ENCODE measurements around the gene ATP11A.

Gene ATP11A

DNA sequence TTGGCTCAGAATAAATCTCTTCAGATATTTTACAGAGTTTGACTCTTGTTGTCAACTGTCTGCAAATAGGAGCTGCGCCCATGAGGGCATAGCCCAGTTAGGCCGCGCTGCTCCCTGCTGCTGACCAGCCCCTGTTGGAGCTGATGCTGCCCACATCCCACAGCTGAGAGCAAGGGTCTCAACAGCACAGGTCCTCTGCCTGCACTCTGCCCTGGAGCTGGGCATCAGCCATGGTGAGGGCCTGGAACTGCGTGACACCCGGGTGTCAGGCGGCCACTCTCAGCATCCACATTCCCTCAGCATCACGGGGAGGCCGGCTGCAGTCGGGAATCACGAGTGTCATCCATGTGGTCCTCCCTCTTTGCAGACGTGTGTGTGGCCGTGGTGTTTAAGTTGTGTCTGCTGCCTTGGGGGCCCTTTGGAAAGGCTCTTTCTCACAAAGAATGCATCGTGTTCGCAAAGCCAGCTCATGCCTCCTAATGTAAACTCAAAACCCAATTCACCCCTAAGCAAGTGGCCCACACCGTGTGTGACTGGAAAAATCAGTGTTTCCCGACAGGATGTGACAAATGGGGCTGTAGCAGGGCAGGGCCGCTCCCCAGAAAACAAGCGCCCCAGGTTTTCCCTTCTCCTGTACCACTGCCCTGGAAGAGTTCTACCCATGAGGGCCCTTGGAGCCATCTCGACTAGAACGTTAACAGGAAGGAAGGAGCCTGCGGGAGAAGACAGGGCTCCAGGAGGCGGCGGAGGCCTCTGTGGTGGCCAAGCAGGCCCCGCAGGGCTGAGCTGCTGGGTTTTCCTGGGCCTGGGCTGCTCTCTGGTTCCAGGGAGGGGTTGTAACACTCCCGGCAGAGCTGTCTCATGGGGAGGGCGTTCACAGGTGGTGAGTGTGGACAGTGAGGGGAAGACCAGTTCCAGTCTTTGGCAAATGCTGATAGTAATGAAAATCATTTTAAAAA is 20.3 kb downstream of the ATP11A start:
- no peak overlapping the region for H3K4me3 ChIP-seq (ENCODE audit: insufficient read depth, low read depth, low read length, poor library complexity, severe bottlenecking)
- H3K27me3 ChIP-seq (replicated peaks; ENCODE audit: control insufficient read depth, insufficient read depth, low read length, poor library complexity, severe bottlenecking): no peaks in the 10 kb centered on the region
- no peak for DNase-seq
- no peaks in the 10 kb centered on the region for H3K36me3 ChIP-seq (ENCODE audit: control insufficient read depth, insufficient read depth, low read length)
- H3K27ac ChIP-seq (ENCODE audit: insufficient read depth, low read length, poor library complexity, severe bottlenecking): no peak overlapping the region
- no peaks in the 10 kb centered on the region for H3K9me3 ChIP-seq (ENCODE audit: control insufficient read depth, low read length)
- no peaks in the 10 kb centered on the region for H3K4me1 ChIP-seq (ENCODE audit: control insufficient read depth, insufficient read depth, low read length, poor library complexity, severe bottlenecking)

DNA sequence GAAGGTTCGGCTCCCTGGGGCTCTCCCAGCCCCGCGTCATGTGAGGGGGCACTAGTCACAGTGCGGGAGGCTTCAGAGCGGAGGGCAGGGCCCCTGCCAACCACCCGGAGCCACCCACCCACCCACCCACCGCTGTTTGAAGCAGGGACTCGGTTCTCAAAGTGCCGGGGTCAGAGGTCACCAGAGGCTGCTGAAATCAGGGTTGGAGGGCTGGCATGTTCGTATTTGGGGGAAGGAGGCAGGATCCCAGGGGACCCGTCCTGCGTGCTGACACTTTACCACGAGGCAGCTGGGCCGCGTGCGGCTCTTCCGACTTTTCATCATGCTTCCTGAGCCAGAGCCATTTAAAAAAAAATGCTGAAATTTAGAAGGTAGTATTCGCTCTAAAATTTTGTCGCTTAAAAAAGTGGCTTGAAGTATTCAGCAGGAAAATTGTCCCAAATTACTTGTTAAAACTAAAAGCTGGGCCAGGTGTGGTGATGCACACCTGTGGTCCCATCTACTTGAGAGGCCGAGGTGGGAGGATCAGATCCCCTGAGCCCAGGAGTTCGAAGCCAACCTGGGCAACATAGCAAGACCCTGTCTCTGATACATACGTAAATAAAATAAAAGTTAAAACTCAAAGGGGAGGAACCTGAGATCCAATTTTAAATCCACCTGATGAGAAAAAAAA is 21.2 kb downstream of the ATP11A start:
- Histone ChIP-seq H3K9me3 (ENCODE audit: control insufficient read depth, low read length) (no peaks in the 10 kb centered on the region), H3K27me3 (replicated peaks; ENCODE audit: control insufficient read depth, insufficient read depth, low read length, poor library complexity, severe bottlenecking) (no peaks in the 10 kb centered on the region), H3K27ac (ENCODE audit: insufficient read depth, low read length, poor library complexity, severe bottlenecking) (no peak overlapping the region), H3K4me3 (ENCODE audit: insufficient read depth, low read depth, low read length, poor library complexity, severe bottlenecking) (no peak overlapping the region), H3K36me3 (ENCODE audit: control insufficient read depth, insufficient read depth, low read length) (no peaks in the 10 kb centered on the region), H3K4me1 (ENCODE audit: control insufficient read depth, insufficient read depth, low read length, poor library complexity, severe bottlenecking) (no peaks in the 10 kb centered on the region)
- no peak for DNase-seq

DNA sequence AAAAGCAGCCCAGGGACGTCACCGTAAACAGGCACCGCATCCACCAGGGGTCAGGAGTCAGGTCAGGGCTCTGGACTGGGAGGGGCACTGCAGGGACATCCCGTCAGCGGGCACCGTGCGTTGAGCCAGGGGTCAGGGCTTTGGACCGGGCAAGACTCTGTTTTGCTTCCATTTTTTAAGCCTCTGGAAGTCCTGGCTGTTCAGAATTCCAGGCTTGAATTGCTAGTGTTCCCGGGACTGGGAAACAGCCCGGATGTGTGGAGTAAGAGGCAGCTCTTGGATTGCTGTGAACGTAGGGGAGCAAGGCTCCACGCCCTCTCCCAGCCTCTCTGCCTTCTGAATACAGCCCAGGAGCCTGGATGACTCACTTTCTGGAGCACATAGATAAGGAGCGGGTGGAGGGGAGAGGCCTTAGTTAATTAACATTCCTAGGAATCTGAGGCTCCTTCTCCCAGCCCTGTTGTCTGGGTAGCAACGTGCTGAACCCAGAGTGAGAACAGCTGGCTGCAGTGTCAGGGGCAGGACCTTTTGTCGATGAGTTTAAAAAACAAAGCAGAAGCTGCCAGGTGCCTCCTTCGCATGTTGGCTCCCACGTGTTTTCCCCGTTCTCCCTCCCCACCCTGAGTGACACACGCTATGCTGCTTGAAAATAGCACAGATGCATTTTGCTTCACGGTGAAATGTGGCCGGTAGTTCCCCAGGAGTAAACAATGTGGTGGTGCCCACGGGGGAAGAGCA is 21.9 kb downstream of the ATP11A start:
- no peak for DNase-seq
- no peaks in the 10 kb centered on the region for H3K9me3 ChIP-seq (ENCODE audit: control insufficient read depth, low read length)
- H3K27me3 ChIP-seq (replicated peaks; ENCODE audit: control insufficient read depth, insufficient read depth, low read length, poor library complexity, severe bottlenecking): no peaks in the 10 kb centered on the region
- no peaks in the 10 kb centered on the region for H3K4me1 ChIP-seq (ENCODE audit: control insufficient read depth, insufficient read depth, low read length, poor library complexity, severe bottlenecking)
- no peak overlapping the region for H3K27ac ChIP-seq (ENCODE audit: insufficient read depth, low read length, poor library complexity, severe bottlenecking)
- H3K4me3 ChIP-seq (ENCODE audit: insufficient read depth, low read depth, low read length, poor library complexity, severe bottlenecking): no peak overlapping the region
- no peaks in the 10 kb centered on the region for H3K36me3 ChIP-seq (ENCODE audit: control insufficient read depth, insufficient read depth, low read length)

DNA sequence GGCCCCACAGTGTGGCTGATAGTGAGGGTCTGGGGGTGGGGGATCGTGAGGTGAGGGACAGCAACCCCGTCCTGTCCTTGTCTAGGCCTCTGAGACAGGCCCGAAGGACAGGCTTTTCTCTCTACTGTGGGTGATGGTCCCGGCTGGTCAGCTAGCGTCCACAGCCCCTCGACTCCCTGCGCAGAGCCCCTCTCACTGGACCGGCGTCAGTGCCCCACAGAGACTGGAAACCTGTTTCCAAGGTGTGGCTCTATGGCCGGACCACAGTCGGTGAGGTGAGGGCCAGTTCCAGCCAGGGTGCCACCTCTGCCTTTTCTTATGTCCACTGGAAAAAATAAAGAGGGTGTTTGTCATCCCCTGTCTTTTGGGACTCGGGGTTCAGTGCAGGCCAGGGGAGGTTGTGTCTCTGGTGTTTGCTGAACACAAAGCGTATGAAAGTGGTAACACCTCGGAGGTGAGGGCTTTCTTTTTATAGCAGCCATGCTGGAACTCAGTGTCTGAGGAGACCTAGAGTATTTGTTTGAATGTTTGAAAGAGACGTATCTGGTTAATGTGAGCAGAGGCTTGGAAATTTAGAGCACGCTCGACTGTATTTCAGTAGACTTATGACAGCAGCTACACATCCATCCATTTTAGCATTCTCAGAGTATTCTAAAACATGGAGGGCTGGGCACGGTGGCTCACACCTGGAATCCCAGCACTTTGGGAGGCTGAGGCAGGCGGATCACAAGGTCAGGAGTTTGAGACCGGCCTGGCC is 22.8 kb downstream of the ATP11A start:
- Histone ChIP-seq H3K4me1 (ENCODE audit: control insufficient read depth, insufficient read depth, low read length, poor library complexity, severe bottlenecking) (no peaks in the 10 kb centered on the region), H3K27ac (ENCODE audit: insufficient read depth, low read length, poor library complexity, severe bottlenecking) (no peak overlapping the region), H3K9me3 (ENCODE audit: control insufficient read depth, low read length) (no peaks in the 10 kb centered on the region), H3K36me3 (ENCODE audit: control insufficient read depth, insufficient read depth, low read length) (no peaks in the 10 kb centered on the region), H3K27me3 (replicated peaks; ENCODE audit: control insufficient read depth, insufficient read depth, low read length, poor library complexity, severe bottlenecking) (no peaks in the 10 kb centered on the region), H3K4me3 (ENCODE audit: insufficient read depth, low read depth, low read length, poor library complexity, severe bottlenecking) (no peak overlapping the region)
- DNase-seq: no peak

DNA sequence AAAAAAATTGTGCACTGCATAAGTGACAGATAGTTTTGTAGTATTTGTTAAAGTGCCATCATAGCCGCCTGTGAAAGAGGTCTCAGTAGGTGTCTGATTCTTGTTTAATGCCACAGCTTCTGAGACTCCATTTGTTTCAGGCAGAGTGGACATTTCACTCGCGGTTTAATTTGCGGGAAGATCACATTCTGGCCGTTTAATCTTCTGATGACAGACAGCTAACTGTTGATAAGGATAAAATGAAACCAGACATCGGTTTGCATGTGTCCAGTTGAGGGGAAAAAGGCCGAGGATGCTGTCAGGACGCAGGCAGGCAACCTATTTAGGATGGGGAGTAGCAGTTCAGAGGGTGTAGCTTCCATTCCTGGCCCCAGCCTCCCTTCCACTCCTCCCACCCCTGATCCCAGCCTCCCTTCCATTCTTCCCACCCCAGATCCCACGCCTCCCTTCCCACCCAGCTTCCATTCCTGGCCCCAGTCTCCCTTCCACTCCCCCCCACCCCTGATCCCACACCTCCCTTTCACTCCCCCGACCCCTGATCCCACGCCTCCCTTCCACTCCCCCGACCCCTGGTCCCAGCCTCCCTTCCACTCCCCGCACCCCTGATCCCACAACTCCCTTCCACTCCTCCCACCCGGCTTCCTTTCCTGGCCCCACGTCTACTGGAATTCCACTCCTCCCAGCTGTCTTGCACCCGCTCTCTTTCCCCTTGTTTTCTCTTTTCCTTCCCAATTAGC is 23.8 kb downstream of the ATP11A start:
- Histone ChIP-seq H3K36me3 (ENCODE audit: control insufficient read depth, insufficient read depth, low read length) (no peaks in the 10 kb centered on the region), H3K27ac (ENCODE audit: insufficient read depth, low read length, poor library complexity, severe bottlenecking) (no peak overlapping the region), H3K4me1 (ENCODE audit: control insufficient read depth, insufficient read depth, low read length, poor library complexity, severe bottlenecking) (no peaks in the 10 kb centered on the region), H3K27me3 (replicated peaks; ENCODE audit: control insufficient read depth, insufficient read depth, low read length, poor library complexity, severe bottlenecking) (no peaks in the 10 kb centered on the region), H3K4me3 (ENCODE audit: insufficient read depth, low read depth, low read length, poor library complexity, severe bottlenecking) (no peak overlapping the region), H3K9me3 (ENCODE audit: control insufficient read depth, low read length) (no peaks in the 10 kb centered on the region)
- DNase-seq: no peak

DNA sequence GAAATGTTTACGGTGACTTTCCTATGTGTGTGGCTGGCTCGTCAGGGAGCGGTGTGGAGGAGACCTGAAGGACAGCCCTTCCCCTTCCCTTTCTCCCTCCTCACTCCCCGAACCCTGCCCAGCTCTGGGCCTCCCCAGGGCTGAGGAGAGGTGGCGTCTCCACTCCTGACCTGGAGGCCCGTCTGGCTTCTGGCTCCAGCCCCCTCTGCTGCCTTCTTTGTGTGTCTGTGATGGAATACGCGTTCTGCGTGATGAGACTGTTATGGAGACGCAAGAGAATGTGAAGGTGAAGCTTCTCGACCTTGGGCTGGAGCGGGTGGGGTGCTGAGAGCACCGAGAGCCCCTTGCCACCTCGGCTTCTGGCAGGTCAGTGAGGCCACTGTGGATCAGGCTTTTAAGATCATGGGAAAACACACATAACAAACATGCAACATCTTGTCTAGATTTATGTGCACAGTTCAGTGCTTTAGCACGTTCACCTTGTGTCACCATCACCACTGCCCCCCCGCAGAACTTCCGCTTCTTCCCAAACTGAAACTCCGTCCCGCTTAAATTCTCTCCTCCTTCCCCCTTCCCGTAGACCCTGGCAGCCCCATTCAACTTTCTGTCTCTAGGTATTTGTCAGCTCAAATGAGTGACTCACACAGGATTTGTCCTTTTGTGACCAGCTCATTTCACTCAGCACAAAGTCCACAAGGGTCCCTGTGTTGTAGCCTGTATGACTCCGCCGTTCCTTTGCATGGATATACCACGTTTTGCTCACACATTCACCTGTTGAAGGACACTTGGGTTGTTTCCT is 24.7 kb downstream of the ATP11A start:
- H3K4me3 ChIP-seq (ENCODE audit: insufficient read depth, low read depth, low read length, poor library complexity, severe bottlenecking): no peak overlapping the region
- H3K27me3 ChIP-seq (replicated peaks; ENCODE audit: control insufficient read depth, insufficient read depth, low read length, poor library complexity, severe bottlenecking): no peaks in the 10 kb centered on the region
- no peak overlapping the region for H3K27ac ChIP-seq (ENCODE audit: insufficient read depth, low read length, poor library complexity, severe bottlenecking)
- H3K9me3 ChIP-seq (ENCODE audit: control insufficient read depth, low read length): no peaks in the 10 kb centered on the region
- no peaks in the 10 kb centered on the region for H3K36me3 ChIP-seq (ENCODE audit: control insufficient read depth, insufficient read depth, low read length)
- no peaks in the 10 kb centered on the region for H3K4me1 ChIP-seq (ENCODE audit: control insufficient read depth, insufficient read depth, low read length, poor library complexity, severe bottlenecking)
- no peak for DNase-seq

DNA sequence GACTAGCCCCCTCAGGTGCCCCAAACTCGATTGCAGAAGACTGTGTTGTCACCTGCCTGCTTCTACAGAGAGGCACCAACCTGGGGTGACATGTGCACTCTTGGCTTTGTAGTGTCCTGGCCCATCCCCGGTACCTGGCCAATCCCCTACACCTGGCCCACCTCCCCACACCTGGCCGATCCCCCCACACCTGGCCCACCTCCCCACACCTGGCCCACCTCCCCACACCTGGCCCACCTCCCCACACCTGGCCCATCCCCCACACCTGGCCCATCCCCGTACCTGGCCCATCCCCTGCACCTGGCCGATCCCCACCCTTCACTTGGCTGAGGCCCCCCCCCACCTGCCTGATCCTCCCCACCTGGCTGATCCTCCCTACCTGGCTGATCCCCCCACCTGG is 25.4 kb downstream of the ATP11A start:
- H3K4me3 ChIP-seq (ENCODE audit: insufficient read depth, low read depth, low read length, poor library complexity, severe bottlenecking): no peak overlapping the region
- no peaks in the 10 kb centered on the region for H3K9me3 ChIP-seq (ENCODE audit: control insufficient read depth, low read length)
- H3K4me1 ChIP-seq (ENCODE audit: control insufficient read depth, insufficient read depth, low read length, poor library complexity, severe bottlenecking): no peaks in the 10 kb centered on the region
- H3K36me3 ChIP-seq (ENCODE audit: control insufficient read depth, insufficient read depth, low read length): no peaks in the 10 kb centered on the region
- no peak for DNase-seq
- H3K27me3 ChIP-seq (replicated peaks; ENCODE audit: control insufficient read depth, insufficient read depth, low read length, poor library complexity, severe bottlenecking): no peaks in the 10 kb centered on the region
- no peak overlapping the region for H3K27ac ChIP-seq (ENCODE audit: insufficient read depth, low read length, poor library complexity, severe bottlenecking)

DNA sequence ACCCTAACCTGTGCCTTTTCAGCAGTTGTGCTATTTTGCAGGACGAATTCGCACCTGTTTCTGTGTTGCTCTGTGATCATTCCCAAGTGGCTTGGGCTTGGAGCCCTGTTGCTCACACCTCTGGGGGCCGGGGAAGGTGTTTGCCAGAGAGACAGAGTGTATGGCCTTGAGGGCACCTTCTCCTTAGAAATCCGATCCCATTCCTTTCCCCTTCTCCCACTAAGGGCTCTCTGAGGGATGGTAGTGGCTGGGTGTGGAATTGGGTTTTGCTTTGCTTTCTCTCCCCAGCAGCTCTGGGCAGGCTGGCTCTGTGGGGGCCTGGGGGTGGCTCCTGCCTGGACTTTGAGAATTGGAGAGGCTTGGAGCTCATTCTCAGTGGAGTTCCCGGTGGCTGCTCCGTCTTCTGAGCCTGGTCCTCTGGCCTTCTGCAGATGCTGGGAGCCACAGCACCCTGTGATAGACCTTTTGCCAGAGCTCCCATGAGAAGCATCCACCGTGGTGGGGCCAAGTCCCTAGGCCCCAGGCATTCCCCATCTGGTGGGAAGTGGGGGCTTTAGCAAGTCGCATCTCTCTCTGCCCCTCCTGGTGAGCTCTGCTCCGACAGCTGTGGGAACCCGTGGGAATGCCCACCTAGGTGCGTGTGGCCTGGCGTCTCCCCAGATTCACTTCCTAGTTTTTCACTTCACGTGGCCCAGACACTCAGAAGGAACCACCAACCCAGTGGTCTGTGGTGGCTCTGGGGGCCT is 26.1 kb downstream of the ATP11A start:
- Histone ChIP-seq H3K27ac (ENCODE audit: insufficient read depth, low read length, poor library complexity, severe bottlenecking) (no peak overlapping the region), H3K36me3 (ENCODE audit: control insufficient read depth, insufficient read depth, low read length) (no peaks in the 10 kb centered on the region), H3K4me1 (ENCODE audit: control insufficient read depth, insufficient read depth, low read length, poor library complexity, severe bottlenecking) (no peaks in the 10 kb centered on the region), H3K4me3 (ENCODE audit: insufficient read depth, low read depth, low read length, poor library complexity, severe bottlenecking) (no peak overlapping the region), H3K9me3 (ENCODE audit: control insufficient read depth, low read length) (no peaks in the 10 kb centered on the region), H3K27me3 (replicated peaks; ENCODE audit: control insufficient read depth, insufficient read depth, low read length, poor library complexity, severe bottlenecking) (no peaks in the 10 kb centered on the region)
- no peak for DNase-seq
